ENCODE results near the gene SWSAP1. TPM values are rescaled to one million over a fixed set of nuclear protein-coding genes. Genes with fewer than 3 reads are reported as not detected.

SWSAP1 gene
- total and polyA plus RNA-seq, 9 of the 15 experiments (the other 6 are each of a cell fraction or from before 2014, with no cell fraction given): 0.18 to 2.8 (median 1.7) TPM

DNA sequence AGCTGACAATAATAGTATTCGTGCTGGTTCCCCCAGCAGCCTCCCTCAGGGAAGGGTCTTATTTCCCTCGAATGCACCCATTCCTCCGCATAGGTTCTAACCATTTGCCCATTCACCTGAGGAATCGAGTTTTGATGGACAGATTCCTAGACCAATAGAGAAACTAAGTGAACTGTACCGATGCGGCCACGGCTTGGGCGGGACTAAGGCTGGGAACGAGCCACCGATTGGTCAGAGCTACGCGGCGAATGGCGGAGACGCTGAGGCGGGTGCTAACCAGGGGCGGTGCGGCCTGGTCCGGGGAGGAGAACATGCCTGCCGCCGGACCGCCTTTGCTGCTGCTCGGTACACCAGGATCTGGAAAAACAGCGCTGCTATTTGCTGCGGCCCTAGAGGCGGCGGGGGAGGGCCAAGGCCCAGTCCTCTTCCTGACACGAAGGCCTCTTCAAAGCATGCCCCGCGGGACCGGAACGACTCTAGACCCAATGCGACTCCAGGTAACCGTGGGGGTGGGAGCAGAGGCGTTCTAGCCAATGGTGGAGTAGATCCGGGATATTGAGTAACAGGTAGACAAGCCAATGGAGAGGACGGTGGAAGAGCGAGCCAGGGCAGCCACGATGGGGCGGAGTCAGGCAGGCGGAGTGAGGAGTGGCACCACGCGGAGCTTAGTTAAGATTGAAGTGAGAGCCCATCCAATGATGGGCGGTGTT is at the start of gene SWSAP1 (continued):
- peak; percentile 92 for TF ChIP-seq FOS (IDR thresholded peaks at IDR 0.05; ENCODE audit: extremely low read depth, insufficient read length)
- TF ChIP-seq RHOXF2B (CRISPR knock-in tag; conservative IDR thresholded peaks at IDR 0.05): no peak
- no peak; the same call in 1 of the 2 replicates for TF ChIP-seq HCFC1 (IDR thresholded peaks at IDR 0.05; ENCODE audit: low read depth, low read length)
- TF ChIP-seq ZBED1 (IDR thresholded peaks at IDR 0.05): no peak
- TF ChIP-seq SIN3B (IDR thresholded peaks at IDR 0.05; ENCODE audit: low read depth): peak; percentile 75; the same call in 1 of the 2 replicates
- TF ChIP-seq NFIC (IDR thresholded peaks at IDR 0.05): no peak
- peak; percentile 92 for TF ChIP-seq L3MBTL2 (IDR thresholded peaks at IDR 0.05)
- no peak for TF ChIP-seq ZNF551 (CRISPR knock-in tag; IDR thresholded peaks at IDR 0.05)
- TF ChIP-seq RCOR1 (IDR thresholded peaks at IDR 0.05; ENCODE audit: borderline replicate concordance in 1 of 2, low read depth in 2 of 2, low read length in 2 of 2): 0 out of 4 replicates have a peak, but pooled peaks of 1 of the 2 experiments have one; percentile 2
- TF ChIP-seq CREB1 (IDR thresholded peaks at IDR 0.05): peak; percentile 44; the same call in 1 of the 2 replicates
- TF ChIP-seq CREB1 (CRISPR knock-in tag; IDR thresholded peaks at IDR 0.05): peak; percentile 82
- TF ChIP-seq ZNF224 (CRISPR knock-in tag; IDR thresholded peaks at IDR 0.05): no peak
- no peak for TF ChIP-seq TCF3 (CRISPR knock-in tag; IDR thresholded peaks at IDR 0.05)
- TF ChIP-seq KAT2B (IDR thresholded peaks at IDR 0.05; ENCODE audit: low read depth, low read length): no peak
- TF ChIP-seq, protein P1, sequence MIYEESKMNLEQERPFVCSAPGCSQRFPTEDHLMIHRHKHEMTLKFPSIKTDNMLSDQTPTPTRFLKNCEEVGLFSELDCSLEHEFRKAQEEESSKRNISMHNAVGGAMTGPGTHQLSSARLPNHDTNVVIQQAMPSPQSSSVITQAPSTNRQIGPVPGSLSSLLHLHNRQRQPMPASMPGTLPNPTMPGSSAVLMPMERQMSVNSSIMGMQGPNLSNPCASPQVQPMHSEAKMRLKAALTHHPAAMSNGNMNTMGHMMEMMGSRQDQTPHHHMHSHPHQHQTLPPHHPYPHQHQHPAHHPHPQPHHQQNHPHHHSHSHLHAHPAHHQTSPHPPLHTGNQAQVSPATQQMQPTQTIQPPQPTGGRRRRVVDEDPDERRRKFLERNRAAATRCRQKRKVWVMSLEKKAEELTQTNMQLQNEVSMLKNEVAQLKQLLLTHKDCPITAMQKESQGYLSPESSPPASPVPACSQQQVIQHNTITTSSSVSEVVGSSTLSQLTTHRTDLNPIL (CRISPR knock-in tag; IDR thresholded peaks at IDR 0.05): no peak
- no peak for TF ChIP-seq MAFG (tag; conservative IDR thresholded peaks at IDR 0.05)
- TF ChIP-seq, protein P2, sequence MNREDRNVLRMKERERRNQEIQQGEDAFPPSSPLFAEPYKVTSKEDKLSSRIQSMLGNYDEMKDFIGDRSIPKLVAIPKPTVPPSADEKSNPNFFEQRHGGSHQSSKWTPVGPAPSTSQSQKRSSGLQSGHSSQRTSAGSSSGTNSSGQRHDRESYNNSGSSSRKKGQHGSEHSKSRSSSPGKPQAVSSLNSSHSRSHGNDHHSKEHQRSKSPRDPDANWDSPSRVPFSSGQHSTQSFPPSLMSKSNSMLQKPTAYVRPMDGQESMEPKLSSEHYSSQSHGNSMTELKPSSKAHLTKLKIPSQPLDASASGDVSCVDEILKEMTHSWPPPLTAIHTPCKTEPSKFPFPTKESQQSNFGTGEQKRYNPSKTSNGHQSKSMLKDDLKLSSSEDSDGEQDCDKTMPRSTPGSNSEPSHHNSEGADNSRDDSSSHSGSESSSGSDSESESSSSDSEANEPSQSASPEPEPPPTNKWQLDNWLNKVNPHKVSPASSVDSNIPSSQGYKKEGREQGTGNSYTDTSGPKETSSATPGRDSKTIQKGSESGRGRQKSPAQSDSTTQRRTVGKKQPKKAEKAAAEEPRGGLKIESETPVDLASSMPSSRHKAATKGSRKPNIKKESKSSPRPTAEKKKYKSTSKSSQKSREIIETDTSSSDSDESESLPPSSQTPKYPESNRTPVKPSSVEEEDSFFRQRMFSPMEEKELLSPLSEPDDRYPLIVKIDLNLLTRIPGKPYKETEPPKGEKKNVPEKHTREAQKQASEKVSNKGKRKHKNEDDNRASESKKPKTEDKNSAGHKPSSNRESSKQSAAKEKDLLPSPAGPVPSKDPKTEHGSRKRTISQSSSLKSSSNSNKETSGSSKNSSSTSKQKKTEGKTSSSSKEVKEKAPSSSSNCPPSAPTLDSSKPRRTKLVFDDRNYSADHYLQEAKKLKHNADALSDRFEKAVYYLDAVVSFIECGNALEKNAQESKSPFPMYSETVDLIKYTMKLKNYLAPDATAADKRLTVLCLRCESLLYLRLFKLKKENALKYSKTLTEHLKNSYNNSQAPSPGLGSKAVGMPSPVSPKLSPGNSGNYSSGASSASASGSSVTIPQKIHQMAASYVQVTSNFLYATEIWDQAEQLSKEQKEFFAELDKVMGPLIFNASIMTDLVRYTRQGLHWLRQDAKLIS (CRISPR knock-in tag; IDR thresholded peaks at IDR 0.05): no peak
- TF ChIP-seq CHD4 (IDR thresholded peaks at IDR 0.05; ENCODE audit: insufficient read depth, insufficient replicate concordance, low read depth, low read length, poor library complexity, severe bottlenecking): no peak
- no peak for TF ChIP-seq ZNF274 (IDR thresholded peaks at IDR 0.05; ENCODE audit: borderline replicate concordance, low read depth, low read length)
- peak; percentile 96 for TF ChIP-seq FOXP1 (CRISPR knock-in tag; IDR thresholded peaks at IDR 0.05)
- no peak for TF ChIP-seq HDAC3 (IDR thresholded peaks at IDR 0.05; ENCODE audit: borderline replicate concordance, partially characterized antibody)
- peak; percentile 64; the same call in 1 of the 2 replicates for TF ChIP-seq ELF1 (tag; IDR thresholded peaks at IDR 0.05)
- TF ChIP-seq NBN (IDR thresholded peaks at IDR 0.05; ENCODE audit: low read depth): 0 out of 2 replicates have a peak, but pooled peaks have one; percentile 11
- no peak for TF ChIP-seq BRCA1 (IDR thresholded peaks at IDR 0.05)
- no peak for TF ChIP-seq BRCA1 (CRISPR knock-in tag; IDR thresholded peaks at IDR 0.05)
